Measurements from ENCODE around the gene RNF111.

- TF ChIP-seq CTCF (IDR thresholded peaks at IDR 0.05) = no peak
- TF ChIP-seq POLR2A (IDR thresholded peaks at IDR 0.05) = no peak
Measured at GRCh38 chr15:59035201-59035600, 47.7 kb downstream of the RNF111 start.
